ENCODE data around the gene MPDZ.

DNA sequence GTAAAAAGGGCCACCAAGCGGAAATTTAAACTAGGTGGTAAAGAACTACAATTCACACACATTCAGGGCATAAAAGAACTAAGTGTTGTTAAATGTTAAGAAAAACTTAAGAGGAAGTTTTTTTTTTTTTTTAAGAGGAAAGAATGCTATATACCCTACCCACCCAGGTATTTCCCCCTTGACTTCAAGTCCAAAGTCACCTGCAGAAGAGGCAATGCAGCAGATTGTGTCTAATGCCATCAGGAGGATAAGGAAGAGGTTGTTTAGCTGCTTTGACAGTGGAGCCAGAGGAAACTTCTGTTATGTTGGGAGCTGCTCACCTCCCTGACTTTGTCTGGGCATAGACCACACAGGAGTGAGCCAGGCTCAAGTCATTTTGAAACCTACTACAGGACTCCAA is 69.2 kb downstream of the MPDZ start:
- TF ChIP-seq, protein P1, sequence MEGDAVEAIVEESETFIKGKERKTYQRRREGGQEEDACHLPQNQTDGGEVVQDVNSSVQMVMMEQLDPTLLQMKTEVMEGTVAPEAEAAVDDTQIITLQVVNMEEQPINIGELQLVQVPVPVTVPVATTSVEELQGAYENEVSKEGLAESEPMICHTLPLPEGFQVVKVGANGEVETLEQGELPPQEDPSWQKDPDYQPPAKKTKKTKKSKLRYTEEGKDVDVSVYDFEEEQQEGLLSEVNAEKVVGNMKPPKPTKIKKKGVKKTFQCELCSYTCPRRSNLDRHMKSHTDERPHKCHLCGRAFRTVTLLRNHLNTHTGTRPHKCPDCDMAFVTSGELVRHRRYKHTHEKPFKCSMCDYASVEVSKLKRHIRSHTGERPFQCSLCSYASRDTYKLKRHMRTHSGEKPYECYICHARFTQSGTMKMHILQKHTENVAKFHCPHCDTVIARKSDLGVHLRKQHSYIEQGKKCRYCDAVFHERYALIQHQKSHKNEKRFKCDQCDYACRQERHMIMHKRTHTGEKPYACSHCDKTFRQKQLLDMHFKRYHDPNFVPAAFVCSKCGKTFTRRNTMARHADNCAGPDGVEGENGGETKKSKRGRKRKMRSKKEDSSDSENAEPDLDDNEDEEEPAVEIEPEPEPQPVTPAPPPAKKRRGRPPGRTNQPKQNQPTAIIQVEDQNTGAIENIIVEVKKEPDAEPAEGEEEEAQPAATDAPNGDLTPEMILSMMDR (IDR thresholded peaks at IDR 0.05 in 4 of 5, conservative IDR thresholded peaks at IDR 0.05 in 1 of 5): no peak
- no peak for TF ChIP-seq POLR2A (IDR thresholded peaks at IDR 0.05)

All from gastrocnemius medialis (tissue), 4 donors.